ENCODE results near the gene POC1B.

POC1B gene

GRCh38 chr12:89414851-89415250 lies 111.0 kb downstream of the POC1B start:
- DNase-seq, result no peak

- no peak for DNase-seq
These were observed 111.5 kb downstream of the POC1B start for GRCh38 chr12:89414322-89414721.

GRCh38 chr12:89413234-89413633 lies 112.6 kb downstream of the POC1B start:
- no peak for DNase-seq

- no peak for DNase-seq
These were observed 113.2 kb downstream of the POC1B start for GRCh38 chr12:89412665-89413064.

- no peak for DNase-seq
These were observed 114.0 kb downstream of the POC1B start for GRCh38 chr12:89411846-89412245.

GRCh38 chr12:89411234-89411633 lies 114.6 kb downstream of the POC1B start:
- no peak for DNase-seq

- DNase-seq, result no peak
These were observed 120.1 kb downstream of the POC1B start for GRCh38 chr12:89405626-89406345.

GRCh38 chr12:89401433-89402058 lies 124.3 kb downstream of the POC1B start:
- no peak for DNase-seq

- no peak for DNase-seq
These were observed 125.4 kb downstream of the POC1B start for GRCh38 chr12:89400415-89400814.

- DNase-seq, result no peak
These were observed 130.1 kb downstream of the POC1B start for GRCh38 chr12:89395712-89396111.

- no peak for DNase-seq
These were observed 132.2 kb downstream of the POC1B start for GRCh38 chr12:89393551-89394121.

- no peak for DNase-seq
These were observed 133.5 kb downstream of the POC1B start for GRCh38 chr12:89392391-89392790.

- no peak for DNase-seq
These were observed 134.0 kb downstream of the POC1B start for GRCh38 chr12:89391726-89392336.

- DNase-seq, result no peak
These were observed 134.8 kb downstream of the POC1B start for GRCh38 chr12:89390802-89391673.

GRCh38 chr12:89389755-89390661 lies 135.8 kb downstream of the POC1B start:
- no peak for DNase-seq

- no peak for DNase-seq
These were observed 139.7 kb downstream of the POC1B start for GRCh38 chr12:89386138-89386537.

- DNase-seq, result no peak
These were observed 141.0 kb downstream of the POC1B start for GRCh38 chr12:89384807-89385206.

GRCh38 chr12:89384050-89384758 lies 141.6 kb downstream of the POC1B start:
- DNase-seq, result no peak

GRCh38 chr12:89383235-89384049 lies 142.4 kb downstream of the POC1B start:
- no peak for DNase-seq

GRCh38 chr12:89382328-89382727 lies 143.5 kb downstream of the POC1B start:
- no peak for DNase-seq
